NCI-H82 treated with DMSO at 0.1 percent for 48 hours (cell line): ENCODE measurements around the gene SEC61G.

Experiments used
- DNase-seq: peaks from one replicate; lab custom pipeline; 2025; ENCODE audit not compliant: unreplicated experiment; lab: John Stamatoyannopoulos, UW

Gene SEC61G

DNA sequence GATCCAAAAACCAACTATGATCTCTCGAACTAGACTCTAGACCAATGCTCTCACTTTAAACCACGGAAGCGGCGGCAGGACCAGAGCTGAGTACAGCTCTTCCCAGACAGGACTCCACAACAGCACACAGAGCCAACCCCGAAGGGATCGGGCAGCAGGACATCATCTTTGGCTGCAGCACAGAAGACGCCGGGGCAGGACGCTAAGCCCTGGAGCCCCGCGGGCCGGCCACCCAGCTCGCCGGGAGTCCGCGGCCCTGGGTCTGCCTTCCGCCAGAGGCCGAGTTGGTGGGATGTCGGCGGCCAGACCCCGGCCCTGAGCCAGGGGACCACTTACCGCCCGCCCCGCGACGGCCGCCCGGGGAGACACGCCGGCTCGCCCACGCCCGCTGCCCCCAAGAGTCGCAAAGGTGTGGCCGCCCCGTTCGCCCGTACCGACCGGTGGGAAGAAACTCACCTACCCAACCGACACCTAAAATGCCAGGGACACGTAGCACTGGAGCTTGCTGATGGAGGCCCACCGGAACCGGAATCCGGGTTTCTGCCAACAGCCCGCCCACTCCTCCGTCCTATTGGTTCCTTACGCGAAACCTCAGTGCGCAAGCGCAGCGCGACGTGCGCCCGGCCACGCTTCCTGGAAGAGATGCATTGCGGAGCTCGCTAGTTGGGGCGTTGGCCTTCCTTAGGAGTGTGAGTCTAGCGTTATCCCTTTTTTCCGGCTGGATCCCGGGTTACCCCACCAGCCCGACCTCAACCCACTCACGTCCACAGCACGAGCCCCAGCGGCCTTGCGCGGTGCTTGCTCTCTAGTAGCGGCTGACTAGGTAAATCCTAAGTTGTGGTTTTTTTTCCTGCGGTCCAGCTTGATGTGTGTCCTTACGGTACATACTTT, at the start of gene SEC61G:
Gene SEC61G, minus strand, starts transcription at position 510 of the 891 bp plus-strand sequence. CDS start 1,623 bp downstream, outside the sequence.
- peak; percentile 82 for DNase-seq

DNA sequence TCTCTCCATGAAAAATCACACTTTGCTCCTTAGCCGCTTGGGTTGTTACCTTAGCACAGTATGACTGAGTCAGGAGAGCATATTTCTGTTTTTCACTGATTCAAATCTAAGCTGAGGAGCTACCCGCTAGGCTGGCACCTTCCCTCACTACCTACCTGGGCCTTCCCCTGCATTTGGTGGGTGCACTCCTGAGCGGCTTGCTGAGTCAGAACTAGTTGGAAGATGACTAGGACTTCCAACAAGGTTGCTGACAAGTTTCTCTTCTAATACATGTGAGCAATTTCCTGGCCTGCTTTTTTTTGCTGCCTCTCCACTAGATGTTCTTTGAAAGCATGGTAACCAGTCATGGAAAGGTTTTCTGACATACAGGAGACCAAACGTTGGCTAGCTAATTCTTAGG, 43.8 kb upstream of the SEC61G start:
- DNase-seq: no peak

DNA sequence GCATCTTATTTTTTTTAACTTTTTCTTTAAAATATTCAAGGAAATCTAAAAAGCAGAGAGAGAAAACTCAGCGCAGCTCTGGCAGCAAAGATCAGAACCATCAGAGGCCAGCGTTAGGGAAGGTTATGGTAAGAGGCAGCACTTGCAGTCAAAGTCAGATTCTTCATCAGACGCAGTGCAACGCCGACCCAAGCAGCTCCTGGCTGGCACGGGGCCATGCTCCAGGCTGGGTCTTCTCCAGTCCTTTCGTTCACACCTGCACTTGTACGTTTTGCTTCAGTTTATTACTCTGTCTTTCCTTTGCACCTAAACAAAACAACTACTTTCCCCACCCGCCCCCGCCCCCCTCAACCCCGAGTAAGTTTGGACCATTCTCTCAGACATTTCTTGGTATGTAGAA, 43.1 kb upstream of the SEC61G start:
- DNase-seq: no peak

DNA sequence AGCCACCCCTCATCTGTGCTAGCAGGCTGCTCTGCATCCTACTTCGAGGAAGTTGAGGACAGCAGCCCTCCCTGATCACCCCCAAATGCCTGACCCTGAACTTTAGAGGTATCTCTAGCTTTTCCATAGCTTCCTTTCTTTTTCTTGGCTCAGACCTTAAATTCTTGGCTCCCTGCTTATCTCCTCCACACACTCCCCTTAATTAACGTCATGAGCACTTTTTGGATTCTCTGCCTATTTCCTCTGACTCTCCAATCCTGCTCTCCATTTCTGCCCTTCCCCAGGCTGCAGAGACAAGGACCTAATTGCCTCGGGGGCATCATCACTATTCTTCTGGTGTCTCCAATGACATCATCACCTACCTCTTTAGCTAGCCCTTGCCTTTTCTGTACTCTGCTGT, 40.8 kb upstream of the SEC61G start:
- no peak for DNase-seq

DNA sequence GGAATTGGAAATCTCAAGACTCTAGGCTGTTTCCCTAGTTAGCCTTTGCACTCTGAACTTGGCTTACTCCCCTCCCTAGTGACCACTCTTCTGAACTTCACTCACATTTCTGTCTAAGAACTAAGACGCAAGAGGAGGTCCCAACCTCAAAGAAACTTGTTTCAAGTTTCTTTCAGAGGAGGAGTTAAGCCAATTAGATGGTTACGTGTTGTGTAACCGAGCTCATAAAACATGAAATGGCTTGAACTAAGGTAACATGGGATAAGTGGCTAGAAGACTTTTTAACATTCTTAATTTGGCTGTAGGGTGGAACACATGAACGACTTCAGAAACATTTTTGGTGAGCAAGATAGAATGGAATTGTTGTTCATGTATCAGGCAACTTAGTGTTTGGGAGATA, 39.5 kb upstream of the SEC61G start:
- no peak for DNase-seq

DNA sequence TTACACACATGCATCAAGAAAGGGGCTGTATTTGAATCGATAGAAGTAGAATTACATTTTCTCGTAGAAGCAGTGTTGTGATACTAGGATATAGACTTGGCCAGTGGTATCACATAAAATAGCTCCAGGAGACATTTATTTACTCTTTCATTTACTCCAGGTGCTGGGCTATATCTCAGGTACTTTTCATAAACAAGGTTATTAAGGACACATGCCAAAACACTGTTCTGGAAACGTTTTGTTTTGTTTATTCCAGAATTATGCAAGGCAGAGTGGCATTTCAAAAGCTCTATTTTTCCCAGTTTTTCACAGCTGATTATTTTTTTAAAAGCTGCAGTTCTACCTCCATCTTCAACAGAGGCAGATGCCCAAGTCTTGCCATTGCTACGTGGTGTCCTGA, 37.8 kb upstream of the SEC61G start:
- DNase-seq: no peak

DNA sequence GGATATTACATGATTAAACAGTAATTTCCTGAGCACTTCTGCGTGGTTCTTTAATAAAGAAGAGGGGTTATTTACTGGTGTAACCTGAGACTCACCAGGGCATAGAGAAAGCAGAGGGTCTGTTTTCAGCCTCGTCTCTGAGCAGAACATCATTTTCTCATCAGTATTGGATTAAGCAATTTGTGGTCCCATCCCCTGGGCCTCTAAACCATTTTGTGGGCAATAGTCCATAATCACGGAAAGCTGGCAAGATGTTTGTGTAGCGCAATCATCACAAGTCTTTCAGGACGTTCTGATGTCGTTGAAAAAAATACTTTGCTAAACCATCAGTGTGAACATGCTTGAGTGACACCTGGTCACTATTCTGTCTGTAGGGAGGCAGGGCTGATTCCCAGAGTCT, 37.1 kb upstream of the SEC61G start:
- no peak for DNase-seq

DNA sequence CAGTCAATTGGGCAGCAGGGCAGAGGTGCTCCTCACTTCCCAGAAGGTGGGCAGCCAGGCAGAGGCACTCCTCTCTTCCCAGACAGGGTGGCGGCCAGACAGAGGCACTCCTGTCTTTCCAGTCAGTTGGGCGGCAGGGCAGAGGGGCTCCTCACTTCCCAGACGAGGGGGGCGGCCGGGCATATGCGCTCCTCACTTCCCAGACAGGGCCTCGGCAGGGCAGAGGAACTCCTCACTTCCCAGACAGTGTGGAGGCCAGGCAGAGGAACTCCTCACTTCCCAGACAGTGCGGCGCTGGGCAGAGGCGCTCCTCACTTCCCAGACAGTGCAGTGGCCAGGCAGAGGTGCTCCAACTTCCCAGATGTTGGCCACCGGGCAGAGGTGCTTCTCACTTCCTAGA, 33.4 kb upstream of the SEC61G start:
- DNase-seq: no peak

DNA sequence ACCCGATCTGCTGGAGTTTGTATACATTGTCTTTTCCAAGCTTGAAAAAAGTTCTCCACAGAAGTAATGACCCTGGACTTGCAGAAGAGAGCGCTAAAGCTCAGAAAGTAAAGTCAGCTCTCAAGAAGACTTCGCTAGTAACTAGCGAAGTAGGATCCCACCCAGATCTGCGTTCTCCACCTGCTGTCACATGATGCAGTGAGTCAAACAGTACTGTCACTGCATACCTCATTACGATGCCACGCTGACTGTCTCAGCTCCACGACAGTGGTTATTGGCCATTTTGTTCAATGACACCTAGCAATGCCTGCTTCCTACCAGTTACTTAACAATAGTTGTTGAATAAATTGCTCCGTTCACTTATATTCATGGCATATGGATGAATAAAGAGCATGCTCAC, 29.7 kb upstream of the SEC61G start:
- peak; percentile 25 for DNase-seq

DNA sequence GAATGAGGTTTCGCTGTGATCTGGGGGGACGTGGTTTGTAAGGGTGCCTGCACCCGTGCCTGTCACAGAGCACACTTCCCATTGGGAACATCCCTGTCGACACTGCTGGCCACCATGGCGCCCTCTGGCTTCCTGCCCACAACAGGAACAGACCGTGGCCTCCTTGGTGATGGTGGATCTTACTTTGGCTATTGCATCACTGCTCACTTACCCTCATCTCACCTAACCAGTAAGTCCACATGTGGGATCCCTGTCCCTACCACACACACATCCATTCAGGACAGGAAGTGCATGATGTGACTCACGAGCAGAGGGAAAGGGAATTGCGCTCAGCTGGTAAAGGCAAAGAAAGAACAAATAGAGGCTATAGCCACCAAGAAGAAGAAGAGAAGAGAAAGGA, 26.2 kb upstream of the SEC61G start:
- DNase-seq: no peak

DNA sequence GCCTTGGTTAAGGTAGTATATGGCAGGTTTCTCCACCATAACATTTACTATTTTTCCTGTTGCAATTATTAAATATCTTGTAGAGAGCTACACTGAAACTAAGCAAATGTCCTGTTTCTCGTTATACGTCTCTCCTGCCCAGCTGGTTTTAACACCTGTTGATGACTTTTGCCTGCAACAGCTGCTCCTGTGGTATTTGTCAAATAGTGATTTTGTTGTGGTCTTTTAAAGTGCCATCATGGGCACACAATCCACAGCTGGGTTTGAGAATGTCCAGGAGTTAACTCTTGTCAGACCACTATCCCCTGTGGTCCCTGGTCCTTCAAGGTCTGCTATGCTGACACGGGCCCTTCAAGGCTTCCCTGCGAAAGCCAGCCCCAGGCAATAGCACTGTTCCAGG, 24.9 kb upstream of the SEC61G start:
- DNase-seq: no peak

DNA sequence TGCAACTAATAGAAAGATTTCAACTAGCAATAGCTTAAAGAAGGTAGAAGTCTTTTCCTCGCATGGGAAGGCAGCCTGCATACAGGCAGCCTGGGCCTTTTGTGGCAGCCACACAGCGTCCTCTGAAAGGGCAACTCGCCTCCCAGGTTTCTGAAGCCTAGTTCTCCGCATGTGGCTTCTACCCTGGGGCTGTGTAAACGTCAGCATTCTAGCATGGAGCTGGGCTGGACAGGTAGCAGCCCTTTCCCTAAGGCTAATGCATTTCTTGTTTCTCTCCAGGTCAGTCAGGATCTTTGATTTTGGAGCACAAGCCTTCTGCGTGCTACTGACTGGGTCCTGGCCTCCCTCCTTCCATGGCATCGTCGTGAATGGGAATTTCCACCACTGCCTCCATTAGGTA, 23.8 kb upstream of the SEC61G start:
- no peak for DNase-seq

DNA sequence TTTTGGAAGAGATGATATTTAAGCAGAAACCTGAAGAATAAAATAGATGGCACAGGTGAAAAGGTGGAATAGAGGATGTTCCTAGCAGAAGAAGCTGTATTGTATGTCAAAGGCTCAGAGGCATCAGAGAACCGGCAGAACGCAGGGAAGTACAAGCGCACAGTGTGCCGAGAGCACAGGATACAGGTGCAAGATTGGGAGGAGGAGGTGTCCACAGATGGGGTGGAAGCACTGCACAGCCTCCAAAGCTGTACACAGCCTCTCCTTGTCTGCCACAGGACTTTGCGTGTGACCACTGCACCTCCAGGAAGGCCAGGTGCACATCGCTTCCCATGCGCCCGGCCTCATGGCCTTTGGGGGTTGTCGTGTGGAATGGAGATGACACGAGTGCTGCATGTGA, 23.3 kb upstream of the SEC61G start:
- no peak for DNase-seq

DNA sequence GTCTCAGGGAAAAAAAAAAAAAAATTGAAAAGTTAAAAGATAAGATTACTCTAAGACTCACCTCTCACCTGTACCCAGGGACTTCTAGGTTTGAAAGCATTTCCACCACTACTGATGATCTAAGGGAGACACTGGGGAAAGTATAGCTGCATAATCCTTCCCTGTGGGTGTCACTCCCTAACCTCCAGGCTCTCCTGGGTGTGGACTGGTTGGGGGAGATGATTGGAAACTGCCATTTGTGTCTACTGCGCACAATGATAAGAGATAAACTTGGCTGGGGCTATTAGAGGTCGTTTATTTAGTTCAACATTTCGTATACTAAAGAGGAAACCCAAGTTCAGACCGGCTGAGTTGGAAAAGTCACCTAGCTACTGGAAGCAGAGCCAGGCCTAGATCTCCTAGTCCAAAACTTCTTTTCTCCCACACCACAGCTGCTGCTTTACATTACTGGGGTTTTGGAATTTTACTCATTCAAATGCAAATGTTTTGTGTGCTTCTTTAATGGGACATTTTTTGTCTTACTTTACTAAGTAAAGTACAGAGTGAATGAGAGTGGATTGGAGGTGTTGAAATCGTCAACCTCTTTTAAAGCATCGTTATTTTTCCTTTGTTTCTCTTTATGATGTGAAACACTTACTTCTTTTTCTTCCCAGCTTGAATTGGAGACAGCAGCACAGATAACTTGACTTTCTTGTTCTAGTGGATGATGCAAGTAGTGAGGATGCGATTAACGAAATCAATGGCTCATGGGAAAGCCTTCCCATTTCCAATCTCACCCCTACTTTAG, 22.3 kb upstream of the SEC61G start:
- DNase-seq: no peak

DNA sequence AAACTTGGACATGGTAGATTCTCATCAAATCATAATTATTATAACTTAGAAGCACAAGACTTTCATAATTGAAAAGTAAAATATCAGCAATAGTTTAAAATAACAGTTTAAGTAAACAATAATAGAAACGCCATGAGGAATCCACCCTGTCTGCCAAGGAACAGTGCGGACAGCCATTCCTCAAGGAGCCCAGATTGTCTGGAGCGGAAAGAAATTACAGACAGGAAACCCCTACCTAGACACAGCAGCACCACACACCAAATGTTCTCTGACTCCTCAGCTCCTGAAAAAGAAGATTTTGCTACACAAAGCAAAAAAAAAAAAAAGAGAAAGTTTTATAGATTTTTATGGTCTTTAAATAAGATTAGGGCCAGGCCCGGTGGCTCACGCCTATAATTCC, 21.5 kb upstream of the SEC61G start:
- DNase-seq: no peak

DNA sequence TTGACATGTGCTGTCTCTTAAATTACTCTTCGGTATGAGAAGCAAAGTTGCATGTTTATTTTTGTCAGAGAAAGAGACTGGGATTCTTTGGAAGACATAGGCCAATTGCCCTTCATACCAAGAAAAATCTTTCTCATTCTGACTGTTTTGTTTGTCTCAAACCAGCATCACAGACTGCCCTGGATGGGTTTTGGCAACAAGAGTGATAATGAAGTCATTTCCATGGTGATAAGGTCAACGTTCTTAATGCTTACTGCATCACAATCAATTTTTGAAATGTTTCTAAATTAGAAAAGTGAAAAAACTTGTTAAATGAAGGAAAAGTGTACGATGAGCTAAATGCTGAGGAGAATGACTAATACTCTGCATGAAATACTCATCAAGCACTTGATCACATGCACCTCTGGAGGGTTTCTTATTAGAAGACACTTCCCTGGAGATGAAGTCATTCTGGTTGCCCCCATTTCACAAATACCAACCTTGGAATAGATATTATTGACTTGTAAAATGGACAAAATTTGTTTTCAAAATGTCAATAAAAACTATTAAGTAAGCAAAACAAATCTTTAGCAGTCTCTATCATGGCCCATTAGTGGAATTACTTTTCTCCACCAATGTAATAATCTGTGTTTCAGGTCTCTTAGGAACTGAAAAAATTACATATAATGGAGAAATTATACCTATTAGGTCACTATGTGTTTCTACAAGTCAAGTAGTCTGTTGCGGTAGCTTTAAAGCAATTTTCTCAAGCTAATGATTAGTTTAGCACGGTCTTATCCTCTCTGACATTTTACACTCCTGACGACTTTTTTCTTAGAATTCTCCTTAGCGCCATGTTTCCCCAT, 19.9 kb upstream of the SEC61G start:
- DNase-seq: no peak

DNA sequence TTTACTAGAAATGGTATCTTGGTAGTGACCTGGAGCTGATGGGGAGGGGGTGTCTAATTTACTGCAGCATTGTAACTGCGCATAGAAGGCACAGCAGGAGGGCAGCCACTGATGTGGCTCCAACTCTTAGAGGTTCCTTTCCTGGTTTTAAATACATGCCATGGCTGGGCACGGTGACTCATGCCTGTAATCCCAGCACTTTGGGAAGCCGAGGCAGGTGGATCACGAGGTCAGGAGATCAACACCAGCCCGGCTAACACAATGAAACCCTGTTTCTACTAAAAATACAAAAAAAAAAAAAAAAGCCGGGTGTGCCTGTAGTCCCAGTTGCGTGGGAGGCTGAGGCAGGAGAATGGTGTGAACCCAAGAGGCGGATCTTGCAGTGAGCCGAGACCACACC, 19.2 kb upstream of the SEC61G start:
- DNase-seq: no peak

DNA sequence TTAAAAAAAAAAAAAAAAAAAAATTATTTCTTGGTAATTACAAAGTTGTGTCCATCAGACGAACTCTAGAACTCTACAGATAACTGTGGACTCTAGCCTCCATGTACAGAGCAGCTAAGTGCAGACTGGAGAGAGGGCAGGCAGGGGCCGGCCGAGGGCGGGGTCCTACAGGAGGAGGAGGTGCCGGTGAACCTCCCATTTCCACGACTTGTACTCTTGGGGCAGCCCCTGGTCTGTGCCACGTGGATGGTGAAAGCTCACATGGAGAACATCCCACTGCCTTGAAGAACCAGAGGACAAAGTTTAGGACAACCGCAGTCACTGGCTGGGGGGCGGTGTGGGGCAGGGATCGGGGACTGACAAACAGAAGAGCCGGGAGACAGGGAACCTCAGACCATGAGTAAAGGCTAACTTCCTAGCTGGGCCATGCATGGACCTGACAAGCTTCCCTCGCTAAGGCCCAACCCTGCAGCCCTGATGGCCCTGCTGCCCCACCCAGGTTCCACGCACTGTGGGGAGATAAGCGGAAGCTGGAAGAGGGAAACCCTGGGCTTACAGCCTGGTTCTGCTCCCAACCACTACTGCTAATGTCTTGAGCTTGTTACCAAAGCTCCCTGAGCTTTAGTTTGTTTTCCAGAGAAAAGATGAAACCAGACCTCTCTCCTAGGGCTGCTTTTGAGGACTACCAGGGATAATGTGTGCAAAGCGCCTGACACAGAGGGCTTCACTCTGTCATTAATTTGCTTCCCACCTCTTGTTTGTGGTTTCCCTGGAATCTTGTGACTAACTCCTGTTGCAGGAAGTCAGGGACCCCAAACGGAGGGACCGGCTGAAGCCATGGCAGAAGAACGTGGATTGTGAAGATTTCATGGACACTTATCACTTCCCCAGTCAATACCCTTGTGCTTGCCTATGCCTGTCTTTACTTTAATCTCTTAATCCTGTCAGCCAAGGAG, 16.1 kb upstream of the SEC61G start:
- DNase-seq: no peak

DNA sequence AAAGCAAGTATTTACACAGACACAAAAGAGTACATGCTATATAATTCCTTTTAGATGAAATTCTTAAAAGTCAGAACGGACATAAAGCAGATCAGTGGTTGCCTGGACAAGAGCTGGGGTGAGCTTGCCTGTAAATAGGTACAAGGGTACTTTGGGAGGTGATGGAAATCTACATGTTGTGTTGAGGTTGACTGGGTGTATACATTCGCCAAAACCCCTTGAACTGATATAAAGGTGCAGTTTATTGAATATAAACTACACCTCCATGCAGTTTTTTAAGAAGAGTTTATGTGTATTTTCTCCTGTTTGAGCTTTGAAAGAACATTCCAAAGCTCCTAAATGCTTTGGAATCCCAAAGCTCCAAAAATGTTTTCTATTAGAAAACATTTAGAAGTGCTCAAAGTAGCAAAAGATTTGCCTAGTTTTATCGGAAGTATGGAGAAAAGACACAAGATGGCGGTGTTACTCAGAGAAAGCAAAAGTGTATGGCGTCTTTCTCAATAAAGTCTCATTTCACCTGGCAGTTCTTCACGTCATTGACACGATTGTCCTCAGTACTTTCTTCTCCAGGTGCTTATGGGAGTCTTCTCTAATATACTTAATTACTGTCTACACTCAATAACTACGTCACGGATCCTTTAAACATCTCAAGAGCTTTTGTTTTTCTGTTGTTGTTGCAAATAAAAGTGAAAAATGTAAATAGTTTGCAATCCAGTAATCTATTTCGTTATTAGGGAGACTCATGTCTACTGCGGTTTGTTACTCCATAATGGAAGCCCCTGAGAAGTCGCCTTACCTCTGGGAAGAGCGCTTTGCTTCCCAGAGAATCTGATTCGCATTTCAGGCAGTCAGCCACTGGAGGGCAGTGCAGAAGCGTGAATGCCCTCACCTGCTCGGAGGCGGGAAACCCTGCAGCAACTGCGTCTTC, 14.7 kb upstream of the SEC61G start:
- DNase-seq: peak; percentile 35
